WTC11 (cell line): ENCODE measurements around the gene SYCE3.

Source experiments
- CREB1 ChIP-seq: sonication (generic); formaldehyde crosslinking; IDR thresholded peaks from 2 replicates; pipeline ENCODE4 v1.8.0; 2023; ENCODE audit warnings: mild to moderate bottlenecking, missing genetic modification reagents
- HMGXB4 ChIP-seq: sonication (generic); formaldehyde crosslinking; IDR thresholded peaks from 2 replicates; pipeline ENCODE4 v1.8.1; 2023; ENCODE audit warnings: mild to moderate bottlenecking, moderate library complexity, missing genetic modification reagents

DNA sequence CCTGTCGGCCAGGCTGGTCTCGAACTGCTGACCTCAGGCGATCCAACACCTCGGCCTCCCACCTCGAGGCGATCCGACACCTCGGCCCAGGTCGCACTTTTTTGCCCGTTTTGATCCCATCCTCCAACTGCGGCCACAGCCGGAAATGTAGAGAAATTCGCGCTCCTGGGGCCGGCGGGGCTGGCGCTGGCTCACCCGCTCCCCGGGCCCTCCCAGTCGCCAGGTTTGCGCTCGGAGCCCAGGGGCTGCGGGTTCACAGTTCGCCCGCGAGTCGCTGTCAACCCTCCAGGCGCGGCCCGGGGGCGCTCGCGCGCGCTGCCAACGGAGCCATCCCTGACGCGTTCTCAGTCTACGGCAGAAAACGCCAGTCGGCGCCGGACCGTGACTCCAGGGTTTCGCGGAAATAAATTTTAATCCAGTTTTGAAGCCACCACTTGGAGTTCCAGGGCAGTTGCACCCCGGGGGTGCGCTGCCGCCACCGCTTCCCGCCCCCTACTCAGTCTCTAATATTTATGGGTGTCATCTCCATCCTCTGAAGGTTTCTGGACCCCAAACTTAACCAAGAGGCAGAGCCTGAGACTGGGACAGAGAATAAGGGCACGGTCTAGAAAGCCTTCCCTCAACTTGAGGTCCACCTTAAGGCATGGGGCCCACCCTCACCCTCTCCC lies 18.5 kb downstream of the SYCE3 start:
- TF ChIP-seq CREB1 (CRISPR knock-in tag) (no peak), HMGXB4 (peak; percentile 77)
